ENCODE results near the gene HDC.

DNA sequence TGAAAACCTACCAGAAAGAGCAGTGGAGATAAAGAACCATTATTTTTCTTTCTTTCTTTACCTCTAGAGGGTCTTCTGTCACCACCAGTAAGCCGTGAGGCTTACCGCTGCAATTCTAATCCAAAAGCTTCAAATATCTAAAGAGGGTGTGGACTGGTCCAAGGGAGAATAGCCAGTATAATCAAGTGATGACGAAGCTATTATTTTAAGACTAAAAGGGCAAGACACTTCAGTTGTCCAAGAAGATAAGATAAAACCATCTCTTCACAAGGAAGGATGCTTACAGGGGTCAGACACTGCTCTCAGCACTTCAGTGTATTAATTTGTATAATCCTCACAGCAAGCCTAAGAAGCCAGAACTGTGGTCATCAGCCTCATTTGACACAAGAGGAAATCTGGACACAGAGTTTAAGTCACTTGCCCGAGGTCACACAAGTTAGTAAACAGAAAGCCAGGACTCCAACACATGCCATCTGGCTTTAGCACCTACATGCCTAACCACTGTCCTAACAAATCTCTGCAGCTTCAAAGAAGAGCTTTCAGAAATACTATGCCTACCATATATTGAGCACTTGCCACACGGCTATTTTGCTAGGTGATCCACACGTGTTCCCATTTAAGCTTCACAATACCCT, 14.6 kb downstream of the HDC start:
- TF ChIP-seq CTCF (IDR thresholded peaks at IDR 0.05): no peak
- no peak for TF ChIP-seq EP300 (IDR thresholded peaks at IDR 0.05)
- TF ChIP-seq POLR2A (IDR thresholded peaks at IDR 0.05): no peak

Measured in tibial nerve (tissue), 4 donors.